Peyer's patch (tissue), 4 donors: ENCODE data around the gene RGMB. TPM values are rescaled to one million over a fixed set of nuclear protein-coding genes. Genes with fewer than 3 reads are reported as not detected.

Experiments
- DNase-seq, 3 donors: peaks; one replicate each; pipeline ENCODE4 v3.0.0-alpha.2; 2017 to 2019
- H3K27ac ChIP-seq, 4 donors: fragments of 200-600 bp; sonication (generic); one replicate each; pipeline ENCODE4 v1.5.1; 2016 to 2019
- H3K27me3 ChIP-seq, 2 donors: fragments of 200-600 bp; sonication (generic); one replicate each; pipeline ENCODE4 v1.5.1; 2019
- H3K36me3 ChIP-seq, 3 donors: fragments of 200-600 bp; sonication (generic); one replicate each; pipeline ENCODE4 v1.5.1; 2016 to 2019
- H3K4me1 ChIP-seq, 4 donors: fragments of 200-600 bp; sonication (generic); one replicate each; pipeline ENCODE4 v1.5.1; 2016 to 2019
- H3K4me3 ChIP-seq, 4 donors: fragments of 200-600 bp; sonication (generic); 1 replicate in 3 of 4; 2 replicates in 1 of 4; pipeline ENCODE4 v1.5.1; 2016 to 2019; ENCODE audit warnings: mild to moderate bottlenecking in 1 of 4
- H3K9me3 ChIP-seq, 4 donors: fragments of 200-600 bp; sonication (generic); one replicate each; pipeline ENCODE4 v1.5.1; 2016 to 2019; ENCODE audit warnings: mild to moderate bottlenecking in 1 of 4
- CTCF ChIP-seq, 6 experiments: fragments of 450-650 bp in 4 of 6; fragments of 200-600 bp in 2 of 6; sonication (generic) in 1 of 6; IDR thresholded peaks; one replicate each; pipeline ENCODE4 v1.5.1; 2017 to 2019; ENCODE audit warnings: antibody characterized with exemption in 6 of 6, mild to moderate bottlenecking in 3 of 6, moderate library complexity in 1 of 6
- POLR2A ChIP-seq, 2 donors: fragments of 450-650 bp; IDR thresholded peaks; one replicate each; pipeline ENCODE4 v1.5.1; 2017; ENCODE audit warnings: antibody characterized with exemption in 2 of 2, mild to moderate bottlenecking in 2 of 2, moderate library complexity in 2 of 2
- total RNA-seq, 4 donors: library from RNA; depleted of rRNA; stranded (reverse); fragments of >200 nt; gene quantifications; one replicate each; pipeline ENCODE4 v1.1.0, GENCODE V29; 2016

Gene RGMB
- total RNA-seq, 4 donors from 2014 or later = 55.0 to 298 (median 138) TPM

DNA sequence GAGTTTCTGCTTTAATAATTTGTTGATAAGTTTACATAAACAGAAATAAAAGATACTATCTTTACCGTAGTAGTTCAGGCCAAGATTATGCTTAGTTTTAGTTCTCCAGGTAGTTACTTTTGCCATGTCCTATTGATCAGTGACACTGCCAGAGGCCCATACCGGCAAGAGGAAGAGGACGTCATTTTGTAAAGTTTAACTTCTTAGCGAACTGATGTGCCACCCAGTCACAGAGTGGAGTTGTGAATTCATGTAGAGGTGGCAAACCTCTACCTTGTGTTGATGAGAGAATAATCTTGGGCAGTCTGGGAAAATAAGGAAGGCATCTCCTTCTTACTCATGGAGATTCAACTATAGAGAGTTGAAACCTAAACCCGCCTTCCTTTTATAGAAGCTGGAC lies 21.8 kb downstream of the RGMB start:
- Histone ChIP-seq H3K36me3 (peaks cover 0 to 6% (median 0%) of the 10 kb centered on the region in 3 donors), H3K27ac (no peak overlapping the region), H3K4me1 (peaks cover 0 to 8% (median 0%) of the 10 kb centered on the region in 4 donors), H3K9me3 (no peaks in the 10 kb centered on the region), H3K27me3 (no peaks in the 10 kb centered on the region), H3K4me3 (no peak overlapping the region)
- no peak for DNase-seq
- TF ChIP-seq POLR2A (IDR thresholded peaks at IDR 0.05) (no peak), CTCF (IDR thresholded peaks at IDR 0.05) (no peak)

DNA sequence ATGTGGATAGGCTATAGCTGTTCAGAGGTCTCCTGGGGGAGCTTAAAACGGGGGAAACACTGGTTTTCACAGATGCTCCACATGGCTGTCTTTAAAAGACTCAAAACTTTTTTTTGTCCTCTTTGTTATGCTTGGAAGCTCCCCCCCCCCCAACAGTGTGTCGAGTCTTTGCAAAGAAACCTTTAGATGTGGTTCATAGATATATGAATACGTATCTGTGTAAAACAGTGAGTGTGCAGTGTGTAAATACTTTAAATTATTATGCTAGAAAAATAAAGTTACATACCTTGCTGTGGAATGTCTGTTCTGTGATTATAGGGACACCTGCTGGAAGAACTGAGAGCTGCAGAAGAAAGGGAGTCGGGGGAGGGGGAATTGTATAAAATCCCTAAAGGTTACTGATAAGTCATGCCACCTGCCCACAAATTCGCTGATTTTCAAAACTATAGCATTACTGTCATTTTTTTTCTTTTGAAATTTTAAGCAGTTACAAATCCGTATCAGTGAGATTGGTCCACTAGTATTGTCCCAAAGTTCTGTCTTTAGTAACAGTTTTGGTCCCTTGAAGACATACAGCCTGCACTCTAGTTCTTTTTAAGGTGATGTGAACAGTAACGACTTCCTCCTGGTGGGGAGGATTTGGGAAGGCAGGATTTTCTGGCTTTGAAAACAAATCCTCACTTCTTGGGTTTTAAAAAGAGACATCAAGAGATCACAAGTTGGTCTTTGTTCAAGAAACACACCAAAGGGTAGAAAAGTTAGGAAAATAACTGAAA lies 22.9 kb downstream of the RGMB start:
- H3K4me1 ChIP-seq = peaks cover 0 to 8% (median 0%) of the 10 kb centered on the region in 4 donors
- peaks cover 0 to 6% (median 0%) of the 10 kb centered on the region in 3 donors for H3K36me3 ChIP-seq
- H3K27me3 ChIP-seq = no peaks in the 10 kb centered on the region
- peak; percentile 38 to 91 (median 76) for TF ChIP-seq CTCF (IDR thresholded peaks at IDR 0.05)
- TF ChIP-seq POLR2A (IDR thresholded peaks at IDR 0.05) = no peak
- H3K9me3 ChIP-seq = no peaks in the 10 kb centered on the region
- peak in 2 of 3 donors; percentile 34 to 70 for DNase-seq
- no peak overlapping the region for H3K4me3 ChIP-seq
- H3K27ac ChIP-seq = no peak overlapping the region

DNA sequence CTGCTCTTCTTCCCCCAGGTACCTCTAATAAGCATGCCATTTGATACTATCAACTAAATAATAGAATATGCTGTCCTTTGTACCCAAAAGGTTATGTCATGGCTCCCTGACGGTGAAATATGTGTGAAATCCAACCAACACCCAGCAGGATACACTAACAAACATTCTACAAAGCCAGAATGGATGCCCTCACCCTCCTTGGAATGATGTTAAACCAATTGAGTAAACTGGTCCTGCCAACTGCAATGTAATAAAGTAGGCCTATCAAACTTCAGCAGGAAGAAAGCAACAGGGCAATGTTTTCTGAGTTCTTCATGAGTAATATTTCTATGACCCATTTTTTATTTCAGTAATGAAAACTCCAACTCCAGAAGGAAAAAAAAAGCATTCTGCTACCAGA lies 24.9 kb downstream of the RGMB start:
- no peaks in the 10 kb centered on the region for H3K27me3 ChIP-seq
- DNase-seq = no peak
- H3K9me3 ChIP-seq = no peaks in the 10 kb centered on the region
- peaks cover 0 to 5% (median 0%) of the 10 kb centered on the region in 4 donors for H3K4me1 ChIP-seq
- no peak overlapping the region for H3K4me3 ChIP-seq
- H3K36me3 ChIP-seq = peaks cover 0 to 2% (median 0%) of the 10 kb centered on the region in 3 donors
- TF ChIP-seq CTCF (IDR thresholded peaks at IDR 0.05) (no peak), POLR2A (IDR thresholded peaks at IDR 0.05) (no peak)
- no peak overlapping the region for H3K27ac ChIP-seq

DNA sequence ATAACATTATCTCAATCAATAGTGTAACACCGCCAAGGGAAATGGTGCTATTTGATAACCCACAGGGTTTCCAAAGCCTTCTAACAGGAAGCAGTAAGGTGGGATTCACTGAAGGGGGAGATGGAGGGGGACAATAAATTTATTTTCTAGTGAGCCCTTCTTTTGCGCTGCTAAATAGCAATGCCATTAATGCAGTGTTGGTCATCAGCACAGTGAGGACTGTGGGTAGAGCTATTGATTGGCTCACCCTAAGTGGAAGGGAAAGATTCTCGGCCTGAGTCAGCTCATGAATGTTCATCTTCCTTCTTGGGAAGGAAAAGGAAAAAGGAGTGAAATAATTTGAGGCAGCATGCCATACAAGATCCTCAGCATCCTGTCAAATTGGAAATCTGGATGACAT lies 25.4 kb downstream of the RGMB start:
- no peak overlapping the region for H3K4me3 ChIP-seq
- H3K36me3 ChIP-seq = no peaks in the 10 kb centered on the region
- H3K9me3 ChIP-seq = no peaks in the 10 kb centered on the region
- no peaks in the 10 kb centered on the region for H3K27me3 ChIP-seq
- no peak for DNase-seq
- peaks cover 0 to under 1% (median 0%) of the 10 kb centered on the region in 4 donors for H3K4me1 ChIP-seq
- no peak overlapping the region for H3K27ac ChIP-seq
- TF ChIP-seq CTCF (IDR thresholded peaks at IDR 0.05) = no peak
- TF ChIP-seq POLR2A (IDR thresholded peaks at IDR 0.05) = no peak

GRCh38 chr5:98804066-98804465 lies 30.6 kb downstream of the RGMB start:
- H3K27me3 ChIP-seq = no peaks in the 10 kb centered on the region
- H3K4me3 ChIP-seq = no peak overlapping the region
- no peaks in the 10 kb centered on the region for H3K4me1 ChIP-seq
- no peak for DNase-seq
- peaks cover 0 to 9% (median 0%) of the 10 kb centered on the region in 4 donors for H3K9me3 ChIP-seq
- no peaks in the 10 kb centered on the region for H3K36me3 ChIP-seq
- TF ChIP-seq CTCF (IDR thresholded peaks at IDR 0.05) = no peak
- no peak for TF ChIP-seq POLR2A (IDR thresholded peaks at IDR 0.05)
- no peak overlapping the region for H3K27ac ChIP-seq
